Mononuclear cell (primary cell): ENCODE results near the gene CCR5. TPM values are rescaled to one million over a fixed set of nuclear protein-coding genes. Genes with fewer than 3 reads are reported as not detected.

Experiments used
- H3K27me3 ChIP-seq: 2 replicates; pipeline ENCODE4 v1.6.0; 2011; ENCODE audit warnings: low read length, control low read depth; ENCODE audit not compliant: insufficient read depth
- H3K4me1 ChIP-seq: 2 replicates; pipeline ENCODE4 v1.5.1; 2011; ENCODE audit warnings: mild to moderate bottlenecking, low read length, control low read depth; ENCODE audit not compliant: insufficient read depth
- H3K4me3 ChIP-seq: 2 replicates; pipeline ENCODE4 v1.5.1; 2011; ENCODE audit warnings: mild to moderate bottlenecking, low read length, moderate library complexity
- H3K9me3 ChIP-seq: 2 replicates; pipeline ENCODE4 v1.5.1; 2011; ENCODE audit warnings: low read depth, mild to moderate bottlenecking, control low read depth, low read length
- total RNA-seq: library from RNA; depleted of rRNA; stranded (reverse); fragments of >200 nt; gene quantifications from one replicate; pipeline ENCODE4 v1.2.3, GENCODE V29; 2012

CCR5 gene
- total RNA-seq, 1 donor: 5.4 TPM

DNA sequence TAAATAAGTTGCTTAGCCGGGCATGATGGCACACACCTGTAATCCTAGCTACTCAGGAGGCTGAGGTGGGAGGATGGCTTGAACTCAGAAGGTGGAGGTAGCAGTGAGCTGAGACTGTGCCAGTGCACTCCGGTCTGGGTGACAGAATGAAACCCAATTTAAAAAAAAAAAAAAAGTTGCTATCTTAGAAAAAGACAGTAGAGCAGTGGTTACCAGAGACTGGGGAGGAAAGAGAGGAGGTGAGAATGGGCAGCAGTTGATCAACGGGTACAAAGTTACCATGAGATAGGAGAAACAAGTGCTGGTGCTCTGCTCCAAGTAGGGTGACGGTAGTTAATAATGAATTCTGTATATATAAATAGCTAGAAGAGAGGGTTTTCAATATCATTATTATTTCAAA is 17.7 kb upstream of the CCR5 start:
- H3K9me3 ChIP-seq: no peaks in the 10 kb centered on the region
- H3K4me3 ChIP-seq: no peak overlapping the region
- H3K4me1 ChIP-seq: peaks cover 81% of the 10 kb centered on the region
- no peaks in the 10 kb centered on the region for H3K27me3 ChIP-seq

DNA sequence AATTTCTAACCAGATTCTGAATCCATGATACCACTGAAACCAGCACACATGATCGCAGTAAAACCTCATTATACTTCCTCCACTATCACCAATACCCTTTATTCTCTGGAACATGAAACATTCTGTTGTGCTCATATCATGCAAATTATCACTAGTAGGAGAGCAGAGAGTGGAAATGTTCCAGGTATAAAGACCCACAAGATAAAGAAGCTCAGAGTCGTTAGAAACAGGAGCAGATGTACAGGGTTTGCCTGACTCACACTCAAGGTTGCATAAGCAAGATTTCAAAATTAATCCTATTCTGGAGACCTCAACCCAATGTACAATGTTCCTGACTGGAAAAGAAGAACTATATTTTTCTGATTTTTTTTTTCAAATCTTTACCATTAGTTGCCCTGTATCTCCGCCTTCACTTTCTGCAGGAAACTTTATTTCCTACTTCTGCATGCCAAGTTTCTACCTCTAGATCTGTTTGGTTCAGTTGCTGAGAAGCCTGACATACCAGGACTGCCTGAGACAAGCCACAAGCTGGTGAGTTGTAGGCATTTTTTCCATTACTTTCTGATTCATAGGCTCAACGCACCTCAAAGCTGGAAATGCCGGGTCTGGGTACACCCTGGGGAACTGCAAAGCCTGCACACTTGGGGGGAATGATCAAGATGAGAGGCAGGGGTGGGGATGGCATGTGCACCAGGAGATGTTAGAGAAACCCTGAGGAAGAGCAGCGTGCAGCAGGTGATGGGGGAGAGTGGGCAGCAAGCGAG is 16.9 kb upstream of the CCR5 start, which contains the start of gene CCR2:
Gene CCR2, plus strand, starts transcription at position 465 of the 764 bp plus-strand sequence. CDS start 3,417 bp downstream, outside the sequence.
- Histone ChIP-seq H3K4me1 (peaks cover 85% of the 10 kb centered on the region), H3K9me3 (no peaks in the 10 kb centered on the region), H3K4me3 (peak within 1 kb of the TSS; percentile 43), H3K27me3 (no peaks in the 10 kb centered on the region)

DNA sequence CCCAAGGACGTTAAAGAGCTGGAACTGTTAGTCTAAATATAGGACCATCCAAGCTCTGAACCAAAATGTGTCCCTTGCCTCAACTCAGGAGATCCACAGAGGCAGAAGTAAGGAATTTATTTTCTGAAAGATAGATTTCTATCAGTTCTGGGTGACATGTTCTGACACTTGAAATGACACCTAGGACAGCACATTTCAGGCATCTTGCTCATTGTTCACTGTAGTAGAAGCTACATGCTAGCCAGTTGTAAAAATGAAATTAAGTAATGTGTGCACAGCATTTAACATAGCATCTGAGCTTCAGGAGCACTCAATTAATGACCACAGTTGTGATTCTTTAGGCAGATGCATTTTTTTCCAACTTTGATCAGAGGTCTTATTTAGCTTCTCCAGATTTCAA is 16.3 kb upstream of the CCR5 start:
- Histone ChIP-seq H3K4me3 (peak overlapping the region; percentile 43), H3K4me1 (peaks cover 85% of the 10 kb centered on the region), H3K9me3 (no peaks in the 10 kb centered on the region), H3K27me3 (no peaks in the 10 kb centered on the region)

DNA sequence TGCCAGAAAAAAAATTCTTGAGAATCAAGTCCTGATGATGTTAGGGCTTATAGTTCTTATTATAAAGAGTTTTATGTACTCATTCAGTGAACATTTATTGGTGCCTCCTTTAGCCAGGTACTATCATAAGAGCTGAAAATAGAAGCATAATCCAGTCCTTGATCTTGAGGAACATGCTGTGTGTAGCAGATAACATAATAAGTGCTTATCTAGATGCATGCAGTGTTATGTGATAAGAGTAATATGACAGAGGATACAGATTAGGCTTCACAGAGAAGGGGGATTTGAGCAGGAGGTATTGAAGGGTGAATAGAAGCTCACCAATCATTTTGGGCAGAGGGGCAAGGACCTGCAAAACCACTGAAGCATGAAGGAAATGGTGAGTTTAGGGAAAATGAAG is 15.8 kb upstream of the CCR5 start:
- H3K4me3 ChIP-seq: peak overlapping the region; percentile 43
- H3K4me1 ChIP-seq: peaks cover 85% of the 10 kb centered on the region
- H3K9me3 ChIP-seq: no peaks in the 10 kb centered on the region
- H3K27me3 ChIP-seq: no peaks in the 10 kb centered on the region

- Histone ChIP-seq H3K4me3 (peak overlapping the region; percentile 43), H3K4me1 (peaks cover 86% of the 10 kb centered on the region)
These were observed 14.5 kb upstream of the CCR5 start for GRCh38 chr3:46356276-46356675.

GRCh38 chr3:46356909-46357308 is 13.8 kb upstream of the CCR5 start:
- Histone ChIP-seq H3K27me3 (no peaks in the 10 kb centered on the region), H3K4me3 (peak overlapping the region; percentile 43), H3K4me1 (peaks cover 86% of the 10 kb centered on the region), H3K9me3 (no peaks in the 10 kb centered on the region)

More at GRCh38 chr3:46356276-46356675, 14.5 kb upstream of the CCR5 start:
- H3K9me3 ChIP-seq: no peaks in the 10 kb centered on the region
- no peaks in the 10 kb centered on the region for H3K27me3 ChIP-seq

DNA sequence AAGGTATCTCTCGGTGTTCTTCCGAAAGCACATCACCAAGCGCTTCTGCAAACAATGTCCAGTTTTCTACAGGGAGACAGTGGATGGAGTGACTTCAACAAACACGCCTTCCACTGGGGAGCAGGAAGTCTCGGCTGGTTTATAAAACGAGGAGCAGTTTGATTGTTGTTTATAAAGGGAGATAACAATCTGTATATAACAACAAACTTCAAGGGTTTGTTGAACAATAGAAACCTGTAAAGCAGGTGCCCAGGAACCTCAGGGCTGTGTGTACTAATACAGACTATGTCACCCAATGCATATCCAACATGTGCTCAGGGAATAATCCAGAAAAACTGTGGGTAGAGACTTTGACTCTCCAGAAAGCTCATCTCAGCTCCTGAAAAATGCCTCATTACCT is 12.3 kb upstream of the CCR5 start:
- no peaks in the 10 kb centered on the region for H3K27me3 ChIP-seq
- H3K9me3 ChIP-seq: no peaks in the 10 kb centered on the region
- H3K4me1 ChIP-seq: peaks cover 81% of the 10 kb centered on the region
- no peak overlapping the region for H3K4me3 ChIP-seq

DNA sequence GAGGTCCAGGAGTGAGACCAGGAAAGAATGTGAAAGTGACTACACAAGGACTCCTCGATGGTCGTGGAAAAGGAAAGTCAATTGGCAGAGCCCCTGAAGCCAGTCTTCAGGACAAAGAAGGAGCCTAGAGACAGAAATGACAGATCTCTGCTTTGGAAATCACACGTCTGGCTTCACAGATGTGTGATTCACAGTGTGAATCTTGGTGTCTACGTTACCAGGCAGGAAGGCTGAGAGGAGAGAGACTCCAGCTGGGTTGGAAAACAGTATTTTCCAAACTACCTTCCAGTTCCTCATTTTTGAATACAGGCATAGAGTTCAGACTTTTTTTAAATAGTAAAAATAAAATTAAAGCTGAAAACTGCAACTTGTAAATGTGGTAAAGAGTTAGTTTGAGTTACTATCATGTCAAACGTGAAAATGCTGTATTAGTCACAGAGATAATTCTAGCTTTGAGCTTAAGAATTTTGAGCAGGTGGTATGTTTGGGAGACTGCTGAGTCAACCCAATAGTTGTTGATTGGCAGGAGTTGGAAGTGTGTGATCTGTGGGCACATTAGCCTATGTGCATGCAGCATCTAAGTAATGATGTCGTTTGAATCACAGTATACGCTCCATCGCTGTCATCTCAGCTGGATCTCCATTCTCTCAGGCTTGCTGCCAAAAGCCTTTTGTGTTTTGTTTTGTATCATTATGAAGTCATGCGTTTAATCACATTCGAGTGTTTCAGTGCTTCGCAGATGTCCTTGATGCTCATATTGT is 10.8 kb upstream of the CCR5 start:
- Histone ChIP-seq H3K4me1 (peaks cover 75% of the 10 kb centered on the region), H3K9me3 (no peaks in the 10 kb centered on the region), H3K4me3 (no peak overlapping the region), H3K27me3 (no peaks in the 10 kb centered on the region)

DNA sequence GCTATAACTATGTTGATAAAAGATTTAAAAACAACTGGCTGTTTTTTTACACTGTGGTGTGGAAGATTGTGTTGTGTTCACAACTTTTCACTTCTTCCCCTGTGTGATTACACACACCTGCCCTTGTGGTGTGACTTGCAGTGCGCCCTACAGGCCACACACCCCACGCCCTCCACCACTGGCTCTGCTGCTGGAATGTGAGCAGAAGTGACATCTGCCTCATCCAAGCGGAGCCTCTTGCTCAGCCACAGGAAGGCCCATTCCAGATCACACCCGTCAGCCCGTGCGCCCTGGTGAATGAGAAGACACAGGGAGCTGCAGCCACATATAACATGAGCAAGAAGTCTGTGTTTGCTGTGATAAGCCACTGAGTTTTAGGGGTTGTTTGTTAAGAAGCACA is 9.8 kb upstream of the CCR5 start:
- H3K27me3 ChIP-seq: no peaks in the 10 kb centered on the region
- no peaks in the 10 kb centered on the region for H3K9me3 ChIP-seq
- H3K4me1 ChIP-seq: peaks cover 83% of the 10 kb centered on the region
- no peak overlapping the region for H3K4me3 ChIP-seq

GRCh38 chr3:46361408-46362283 is 9.1 kb upstream of the CCR5 start:
- Histone ChIP-seq H3K4me1 (peaks cover 80% of the 10 kb centered on the region), H3K4me3 (no peak overlapping the region), H3K27me3 (no peaks in the 10 kb centered on the region), H3K9me3 (no peaks in the 10 kb centered on the region)

GRCh38 chr3:46365041-46365440 is 5.7 kb upstream of the CCR5 start:
- H3K4me3 ChIP-seq: no peak overlapping the region
- peaks cover 72% of the 10 kb centered on the region for H3K4me1 ChIP-seq
- no peaks in the 10 kb centered on the region for H3K27me3 ChIP-seq
- H3K9me3 ChIP-seq: no peaks in the 10 kb centered on the region

DNA sequence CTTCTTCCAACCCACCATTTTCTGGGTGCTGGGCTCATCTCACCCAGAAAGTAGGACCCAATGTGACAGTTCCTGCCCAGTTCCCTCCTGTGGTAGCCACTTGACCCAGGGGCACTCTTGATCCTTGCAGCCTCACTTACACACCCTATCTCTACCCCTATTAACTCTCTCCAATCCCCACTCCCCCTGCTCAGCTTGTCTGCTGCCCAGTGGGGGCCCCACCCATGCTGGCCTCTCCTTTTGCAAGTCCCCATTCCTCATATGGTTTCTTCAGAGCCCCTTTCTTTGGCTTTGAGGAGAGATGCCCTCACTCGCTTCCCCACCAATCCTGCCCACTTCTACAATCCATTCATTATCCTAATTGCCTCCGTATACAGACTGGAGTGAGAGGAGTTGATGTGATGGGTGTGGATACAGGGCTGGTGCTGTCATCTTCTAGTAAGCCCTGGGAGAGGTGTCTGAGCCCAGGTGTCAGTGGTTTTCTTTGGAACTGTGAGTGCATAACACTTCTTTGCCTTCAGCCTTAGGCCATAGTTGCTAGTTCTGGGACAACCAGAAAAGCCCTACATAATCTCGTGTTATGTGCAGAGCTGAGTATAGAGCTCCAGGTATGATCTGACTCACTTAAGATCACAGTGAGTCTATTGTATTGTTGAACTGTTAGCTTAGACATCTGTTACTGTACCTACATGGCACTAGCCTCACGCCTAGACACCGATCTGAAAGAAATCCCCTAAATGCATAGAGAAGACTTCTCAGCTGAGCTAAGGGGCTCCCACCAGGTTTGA is 4.8 kb upstream of the CCR5 start:
- Histone ChIP-seq H3K9me3 (no peaks in the 10 kb centered on the region), H3K4me1 (peaks cover 69% of the 10 kb centered on the region), H3K4me3 (no peak overlapping the region), H3K27me3 (no peaks in the 10 kb centered on the region)

DNA sequence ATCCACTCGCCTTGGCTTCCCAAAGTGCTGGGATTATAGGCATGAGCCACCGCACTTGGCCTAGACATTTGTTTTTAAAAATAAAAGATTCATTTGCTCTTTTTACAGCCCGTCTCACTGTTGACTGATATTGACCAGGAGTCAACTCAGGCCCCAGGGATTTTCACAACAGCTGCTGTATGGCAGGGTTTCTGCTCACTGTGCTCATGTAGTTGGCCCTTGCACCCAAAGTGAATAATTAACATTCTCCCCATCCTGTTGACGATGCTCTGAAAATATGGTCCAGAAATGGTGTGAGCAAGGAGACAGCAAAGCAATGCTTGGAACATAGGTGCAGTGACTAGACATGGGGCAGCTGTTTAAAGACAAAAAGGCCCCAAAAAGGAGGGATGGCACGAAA is 2.9 kb upstream of the CCR5 start:
- Histone ChIP-seq H3K9me3 (no peaks in the 10 kb centered on the region), H3K4me3 (no peak overlapping the region), H3K4me1 (peaks cover 63% of the 10 kb centered on the region)

DNA sequence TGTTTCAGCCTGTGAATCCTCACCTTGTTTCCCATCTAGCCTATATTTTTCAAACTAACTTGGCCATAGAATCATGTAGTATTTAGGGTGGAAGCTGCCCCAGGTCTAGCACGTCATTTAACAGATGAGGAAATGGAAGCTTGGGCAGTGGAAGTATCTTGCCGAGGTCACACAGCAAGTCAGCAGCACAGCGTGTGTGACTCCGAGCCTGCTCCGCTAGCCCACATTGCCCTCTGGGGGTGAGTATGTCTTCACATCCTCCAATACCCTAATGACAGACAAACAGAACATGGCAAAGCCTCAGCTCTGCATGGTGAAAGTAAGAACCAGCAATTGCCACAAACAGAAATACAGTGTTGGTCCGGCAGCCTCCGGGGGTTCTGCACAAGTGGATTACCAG is 2.2 kb upstream of the CCR5 start:
- Histone ChIP-seq H3K4me3 (no peak overlapping the region), H3K9me3 (no peaks in the 10 kb centered on the region), H3K27me3 (no peaks in the 10 kb centered on the region), H3K4me1 (peaks cover 62% of the 10 kb centered on the region)

More for the DNA sequence above, 2.9 kb upstream of the CCR5 start:
- no peaks in the 10 kb centered on the region for H3K27me3 ChIP-seq
